HL-60 (cell line): ENCODE data around the gene RBM41.

Experiments
- DNase-seq, 2 experiments: peaks; one replicate each; pipeline ENCODE4 v3.0.0-alpha.2; 2010 to 2020; ENCODE audit warnings: low read depth in 1 of 2, low spot score in 1 of 2
- H3K27ac ChIP-seq: fragments of 250-450 bp; sonication (Bioruptor Pico); replicated peaks from 2 replicates; pipeline ENCODE4 v1.5.1; 2020; ENCODE audit warnings: mild to moderate bottlenecking, moderate library complexity
- H3K27me3 ChIP-seq: fragments of 250-450 bp; sonication (Bioruptor Pico); 2 replicates; pipeline ENCODE4 v1.5.1; 2021; ENCODE audit warnings: mild to moderate bottlenecking, moderate library complexity; ENCODE audit not compliant: insufficient read depth, poor library complexity, severe bottlenecking
- H3K4me3 ChIP-seq: replicated peaks from 2 replicates; pipeline ENCODE4 v1.5.1; 2011; ENCODE audit warnings: mild to moderate bottlenecking, control low read depth, low read length; ENCODE audit not compliant: insufficient read depth
- CTCF ChIP-seq: IDR thresholded peaks from one replicate; pipeline ENCODE4 v1.5.1; 2011; ENCODE audit warnings: low read length, control low read depth, inconsistent platforms; ENCODE audit not compliant: insufficient read depth
- GABPA ChIP-seq: IDR thresholded peaks from 2 replicates; pipeline ENCODE4 v1.6.1; 2012; ENCODE audit warnings: low read depth
- POLR2AphosphoS5 ChIP-seq: IDR thresholded peaks from 2 replicates; pipeline ENCODE4 v1.6.1; 2012; ENCODE audit warnings: low read depth
- REST ChIP-seq: IDR thresholded peaks from 2 replicates; pipeline ENCODE4 v1.6.1; 2012; ENCODE audit warnings: low read depth; ENCODE audit not compliant: insufficient replicate concordance
- SPI1 ChIP-seq: IDR thresholded peaks from 2 replicates; pipeline ENCODE4 v1.6.1; 2012; ENCODE audit warnings: low read depth, mild to moderate bottlenecking, borderline replicate concordance

The RBM41 gene

GRCh38 chrX:107119283-107119682 is 661 bp upstream of the RBM41 start:
- no peak for TF ChIP-seq POLR2AphosphoS5
- TF ChIP-seq CTCF, result no peak
- TF ChIP-seq GABPA, result no peak
- TF ChIP-seq SPI1, result no peak
- no peak for TF ChIP-seq REST
- Histone ChIP-seq H3K4me3 (no peak overlapping the region), H3K27ac (no peak overlapping the region), H3K27me3 (no peaks in the 10 kb centered on the region)
- no peak for DNase-seq

GRCh38 chrX:107117993-107118321 is 665 bp downstream of the RBM41 start:
- Histone ChIP-seq H3K27ac (peak overlapping the region; percentile 74), H3K4me3 (peak overlapping the region; percentile 69), H3K27me3 (no peaks in the 10 kb centered on the region)
- DNase-seq, result peak in 1 of 2 experiments; percentile 2
- TF ChIP-seq CTCF (no peak), REST (no peak), GABPA (no peak), SPI1 (no peak), POLR2AphosphoS5 (no peak)

- Histone ChIP-seq H3K4me3 (no peak overlapping the region), H3K27ac (no peak overlapping the region), H3K27me3 (no peaks in the 10 kb centered on the region)
- DNase-seq, result no peak
- TF ChIP-seq POLR2AphosphoS5 (no peak), GABPA (no peak), CTCF (no peak), REST (no peak), SPI1 (no peak)
Observed at GRCh38 chrX:107107459-107107858, 11.2 kb downstream of the RBM41 start.
